Neural cell (in vitro differentiated cells): ENCODE results near the gene SVOP. TPM values are rescaled to one million over a fixed set of nuclear protein-coding genes. Genes with fewer than 3 reads are reported as not detected.

Source experiments
- H2AFZ ChIP-seq: fragments of 200-600, 300-800 bp; sonication (generic), shearing (Covaris generic); 2 replicates; pipeline ENCODE4 v1.6.0; 2014; ENCODE audit warnings: low read depth, mild to moderate bottlenecking, antibody characterized with exemption, low read length, moderate library complexity
- H3F3A ChIP-seq: fragments of 200-600 bp; shearing (Covaris generic); 2 replicates; pipeline ENCODE4 v1.6.1; 2016; ENCODE audit warnings: mild to moderate bottlenecking, moderate library complexity, mixed read lengths, antibody characterized with exemption, low read length; ENCODE audit not compliant: insufficient read depth, poor library complexity, severe bottlenecking
- H3K27ac ChIP-seq: fragments of 200-600, 300-800 bp; sonication (generic), shearing (Covaris generic); 2 replicates; pipeline ENCODE4 v1.5.1; 2014; ENCODE audit warnings: mild to moderate bottlenecking, low read length, moderate library complexity
- H3K27me3 ChIP-seq: fragments of 300-800, 200-600 bp; sonication (generic), shearing (Covaris generic); 2 replicates; pipeline ENCODE4 v1.6.0; 2014; ENCODE audit warnings: mild to moderate bottlenecking, low read depth, low read length, moderate library complexity; ENCODE audit not compliant: insufficient read depth
- H3K36me3 ChIP-seq: fragments of 300-800, 200-600 bp; sonication (generic), shearing (Covaris generic); 2 replicates; pipeline ENCODE4 v1.5.1; 2014; ENCODE audit warnings: mild to moderate bottlenecking, antibody characterized with exemption, low read length, moderate library complexity; ENCODE audit not compliant: insufficient read depth
- H3K4me2 ChIP-seq: fragments of 300-800, 200-600 bp; sonication (generic), shearing (Covaris generic); 2 replicates; pipeline ENCODE4 v1.6.0; 2014; ENCODE audit warnings: mild to moderate bottlenecking, low read length
- H3K4me3 ChIP-seq: fragments of 300-800, 200-600 bp; sonication (generic), shearing (Covaris generic); 2 replicates; pipeline ENCODE4 v1.5.1; 2014; ENCODE audit warnings: mild to moderate bottlenecking, low read length, moderate library complexity
- H3K79me2 ChIP-seq: fragments of 200-600 bp; shearing (Covaris generic); replicated peaks from 2 replicates; pipeline ENCODE4 v1.6.0; 2014; ENCODE audit warnings: mild to moderate bottlenecking, low read length, moderate library complexity; ENCODE audit not compliant: insufficient read depth
- H3K9ac ChIP-seq: fragments of 300-800, 200-600 bp; sonication (generic), shearing (Covaris generic); 2 replicates; pipeline ENCODE4 v1.6.1; 2016; ENCODE audit warnings: mild to moderate bottlenecking, low read length, mixed read lengths
- H3K9me2 ChIP-seq: fragments of 200-600 bp; shearing (Covaris generic); 2 replicates; pipeline ENCODE4 v1.6.1; 2016; ENCODE audit warnings: mild to moderate bottlenecking, low read length, mixed read lengths; ENCODE audit not compliant: insufficient read depth
- H3K9me3 ChIP-seq: fragments of 200-600, 300-800 bp; sonication (generic), shearing (Covaris generic); 2 replicates; pipeline ENCODE4 v1.6.1; 2016; ENCODE audit warnings: mild to moderate bottlenecking, mixed run types, low read length, moderate library complexity, mixed read lengths
- H4K20me1 ChIP-seq: fragments of 200-600 bp; shearing (Covaris generic); 2 replicates; pipeline ENCODE4 v1.6.1; 2016; ENCODE audit warnings: mild to moderate bottlenecking, mixed run types; ENCODE audit not compliant: insufficient read depth
- EP300 ChIP-seq: fragments of 450-650 bp; conservative IDR thresholded peaks from 2 replicates; pipeline ENCODE4 v1.6.1; 2014; ENCODE audit warnings: antibody characterized with exemption, mild to moderate bottlenecking, moderate library complexity; ENCODE audit not compliant: poor library complexity, severe bottlenecking
- EZH2 ChIP-seq: fragments of 200-600, 300-800 bp; shearing (Covaris generic), sonication (generic); IDR thresholded peaks from 2 replicates; pipeline ENCODE4 v1.6.1; 2014; ENCODE audit warnings: antibody characterized with exemption, low read length, borderline replicate concordance, mild to moderate bottlenecking; ENCODE audit not compliant: insufficient read depth, poor library complexity, severe bottlenecking
- MXI1 ChIP-seq: fragments of 450-650 bp; conservative IDR thresholded peaks from 2 replicates; pipeline ENCODE4 v1.6.1; 2014; ENCODE audit warnings: antibody characterized with exemption, mild to moderate bottlenecking; ENCODE audit not compliant: poor library complexity, severe bottlenecking
- POLR2AphosphoS5 ChIP-seq: IDR thresholded peaks from 2 replicates; pipeline ENCODE4 v1.6.1; 2012
- RAD21 ChIP-seq: fragments of 450-650 bp; conservative IDR thresholded peaks from 2 replicates; pipeline ENCODE4 v1.6.1; 2014; ENCODE audit warnings: antibody characterized with exemption, mild to moderate bottlenecking, moderate library complexity
- SMC3 ChIP-seq: fragments of 450-650 bp; conservative IDR thresholded peaks from 2 replicates; pipeline ENCODE4 v1.6.1; 2014; ENCODE audit warnings: antibody characterized with exemption, mild to moderate bottlenecking, moderate library complexity; ENCODE audit not compliant: poor library complexity
- TAF1 ChIP-seq: IDR thresholded peaks from 2 replicates; pipeline ENCODE4 v1.6.1; 2012; ENCODE audit warnings: low read depth
- polyA plus RNA-seq: library from polyadenylated mRNA; depleted of rRNA; stranded (reverse); fragments of >200 nt; gene quantifications from 2 replicates; pipeline ENCODE4 v1.2.3, GENCODE V29; 2014
- TF ChIP-seq, protein P1 (sequence below): fragments of 450-650 bp; IDR thresholded peaks from 2 replicates; pipeline ENCODE4 v1.5.1; 2014; ENCODE audit warnings: antibody characterized with exemption, mild to moderate bottlenecking, moderate library complexity; ENCODE audit not compliant: poor library complexity, severe bottlenecking
- TF ChIP-seq, protein P2 (sequence below): IDR thresholded peaks from 2 replicates; pipeline ENCODE4 v1.6.1; 2012; ENCODE audit warnings: borderline replicate concordance

SVOP gene
- polyA plus RNA-seq, 1 donor from 2014 or later: 41.3 TPM

DNA sequence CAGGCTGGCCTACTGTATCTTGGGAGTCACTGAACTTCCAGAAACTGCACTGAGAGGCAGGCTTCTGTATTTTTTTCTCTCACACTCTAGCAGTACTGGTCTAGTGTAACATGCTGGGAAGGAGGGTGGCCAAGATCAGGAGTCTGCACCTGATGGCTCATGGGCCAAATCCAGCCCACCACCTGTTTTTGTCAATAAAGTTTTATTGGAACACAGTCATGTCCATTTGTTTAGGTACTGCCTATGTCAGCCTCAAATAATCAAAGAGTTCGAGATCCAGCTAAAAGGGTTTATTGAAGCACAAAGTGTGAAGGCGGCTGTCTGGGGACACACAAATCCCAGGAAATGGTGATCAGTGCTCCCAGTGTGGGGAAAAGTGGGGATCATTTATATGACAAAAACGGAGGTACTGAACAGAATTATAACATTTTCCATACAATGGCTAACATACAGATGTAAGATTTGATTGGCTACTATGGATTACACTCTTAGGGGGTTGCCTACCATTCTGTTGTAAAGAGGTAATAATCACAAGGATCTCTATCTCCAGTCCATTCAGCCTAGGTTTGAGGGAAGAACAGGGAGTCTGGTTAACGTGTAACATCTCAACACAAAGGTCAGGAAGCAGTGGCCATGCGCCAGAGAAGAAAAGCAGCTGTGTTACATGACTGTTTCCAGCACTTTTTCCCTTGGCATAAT, 44.4 kb upstream of the SVOP start:
- no peaks in the 10 kb centered on the region for H3K79me2 ChIP-seq
- TF ChIP-seq TAF1: no peak
- TF ChIP-seq, protein P1, sequence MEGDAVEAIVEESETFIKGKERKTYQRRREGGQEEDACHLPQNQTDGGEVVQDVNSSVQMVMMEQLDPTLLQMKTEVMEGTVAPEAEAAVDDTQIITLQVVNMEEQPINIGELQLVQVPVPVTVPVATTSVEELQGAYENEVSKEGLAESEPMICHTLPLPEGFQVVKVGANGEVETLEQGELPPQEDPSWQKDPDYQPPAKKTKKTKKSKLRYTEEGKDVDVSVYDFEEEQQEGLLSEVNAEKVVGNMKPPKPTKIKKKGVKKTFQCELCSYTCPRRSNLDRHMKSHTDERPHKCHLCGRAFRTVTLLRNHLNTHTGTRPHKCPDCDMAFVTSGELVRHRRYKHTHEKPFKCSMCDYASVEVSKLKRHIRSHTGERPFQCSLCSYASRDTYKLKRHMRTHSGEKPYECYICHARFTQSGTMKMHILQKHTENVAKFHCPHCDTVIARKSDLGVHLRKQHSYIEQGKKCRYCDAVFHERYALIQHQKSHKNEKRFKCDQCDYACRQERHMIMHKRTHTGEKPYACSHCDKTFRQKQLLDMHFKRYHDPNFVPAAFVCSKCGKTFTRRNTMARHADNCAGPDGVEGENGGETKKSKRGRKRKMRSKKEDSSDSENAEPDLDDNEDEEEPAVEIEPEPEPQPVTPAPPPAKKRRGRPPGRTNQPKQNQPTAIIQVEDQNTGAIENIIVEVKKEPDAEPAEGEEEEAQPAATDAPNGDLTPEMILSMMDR: no peak
- TF ChIP-seq, protein P2, sequence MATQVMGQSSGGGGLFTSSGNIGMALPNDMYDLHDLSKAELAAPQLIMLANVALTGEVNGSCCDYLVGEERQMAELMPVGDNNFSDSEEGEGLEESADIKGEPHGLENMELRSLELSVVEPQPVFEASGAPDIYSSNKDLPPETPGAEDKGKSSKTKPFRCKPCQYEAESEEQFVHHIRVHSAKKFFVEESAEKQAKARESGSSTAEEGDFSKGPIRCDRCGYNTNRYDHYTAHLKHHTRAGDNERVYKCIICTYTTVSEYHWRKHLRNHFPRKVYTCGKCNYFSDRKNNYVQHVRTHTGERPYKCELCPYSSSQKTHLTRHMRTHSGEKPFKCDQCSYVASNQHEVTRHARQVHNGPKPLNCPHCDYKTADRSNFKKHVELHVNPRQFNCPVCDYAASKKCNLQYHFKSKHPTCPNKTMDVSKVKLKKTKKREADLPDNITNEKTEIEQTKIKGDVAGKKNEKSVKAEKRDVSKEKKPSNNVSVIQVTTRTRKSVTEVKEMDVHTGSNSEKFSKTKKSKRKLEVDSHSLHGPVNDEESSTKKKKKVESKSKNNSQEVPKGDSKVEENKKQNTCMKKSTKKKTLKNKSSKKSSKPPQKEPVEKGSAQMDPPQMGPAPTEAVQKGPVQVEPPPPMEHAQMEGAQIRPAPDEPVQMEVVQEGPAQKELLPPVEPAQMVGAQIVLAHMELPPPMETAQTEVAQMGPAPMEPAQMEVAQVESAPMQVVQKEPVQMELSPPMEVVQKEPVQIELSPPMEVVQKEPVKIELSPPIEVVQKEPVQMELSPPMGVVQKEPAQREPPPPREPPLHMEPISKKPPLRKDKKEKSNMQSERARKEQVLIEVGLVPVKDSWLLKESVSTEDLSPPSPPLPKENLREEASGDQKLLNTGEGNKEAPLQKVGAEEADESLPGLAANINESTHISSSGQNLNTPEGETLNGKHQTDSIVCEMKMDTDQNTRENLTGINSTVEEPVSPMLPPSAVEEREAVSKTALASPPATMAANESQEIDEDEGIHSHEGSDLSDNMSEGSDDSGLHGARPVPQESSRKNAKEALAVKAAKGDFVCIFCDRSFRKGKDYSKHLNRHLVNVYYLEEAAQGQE: no peak
- no peak for TF ChIP-seq EP300
- no peak for TF ChIP-seq MXI1
- no peak for TF ChIP-seq EZH2
- no peak for TF ChIP-seq SMC3
- TF ChIP-seq POLR2AphosphoS5: no peak
- TF ChIP-seq RAD21: no peak
- no peak overlapping the region for H2AFZ ChIP-seq
- H4K20me1 ChIP-seq: no peaks in the 10 kb centered on the region
- H3K9ac ChIP-seq: no peak overlapping the region
- no peak overlapping the region for H3K4me3 ChIP-seq
- no peaks in the 10 kb centered on the region for H3K9me2 ChIP-seq
- H3K27me3 ChIP-seq: no peaks in the 10 kb centered on the region
- H3F3A ChIP-seq: no peaks in the 10 kb centered on the region
- no peak overlapping the region for H3K4me2 ChIP-seq
- H3K9me3 ChIP-seq: no peaks in the 10 kb centered on the region
- no peaks in the 10 kb centered on the region for H3K36me3 ChIP-seq
- H3K27ac ChIP-seq: no peak overlapping the region

DNA sequence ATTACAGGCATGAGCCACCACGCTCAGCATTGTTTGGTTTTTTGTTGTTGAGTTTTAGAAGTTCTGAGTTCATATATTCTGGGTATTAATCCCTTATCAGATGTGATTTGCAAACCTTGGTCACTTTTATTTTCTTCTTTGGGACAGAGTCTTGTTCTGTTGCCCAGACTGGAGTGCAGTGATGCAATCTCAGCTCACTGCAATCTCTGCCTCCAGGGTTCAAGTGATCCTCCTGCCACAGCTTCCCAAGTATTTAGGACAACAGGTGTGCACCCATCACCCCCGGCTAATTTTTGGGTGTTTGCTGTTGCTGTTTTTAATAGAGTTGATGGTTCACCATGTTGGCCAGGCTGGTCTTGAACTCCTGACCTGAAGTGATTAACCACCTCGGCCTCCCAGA, 43.3 kb upstream of the SVOP start:
- Histone ChIP-seq H3K4me3 (no peak overlapping the region), H3K79me2 (no peaks in the 10 kb centered on the region), H3K36me3 (no peaks in the 10 kb centered on the region), H3F3A (no peaks in the 10 kb centered on the region), H3K9me3 (no peaks in the 10 kb centered on the region), H3K9ac (no peak overlapping the region), H4K20me1 (no peaks in the 10 kb centered on the region), H3K4me2 (no peak overlapping the region), H2AFZ (no peak overlapping the region), H3K27me3 (no peaks in the 10 kb centered on the region), H3K9me2 (no peaks in the 10 kb centered on the region), H3K27ac (no peak overlapping the region)
- no peak for TF ChIP-seq EP300
- no peak for TF ChIP-seq POLR2AphosphoS5
- TF ChIP-seq RAD21: no peak
- TF ChIP-seq, protein P2: no peak
- TF ChIP-seq MXI1: no peak
- no peak for TF ChIP-seq EZH2
- TF ChIP-seq SMC3: no peak
- TF ChIP-seq TAF1: no peak
- TF ChIP-seq, protein P1: no peak
